B cell (primary cell): ENCODE measurements around the gene MAP1S. TPM values are rescaled to one million over a fixed set of nuclear protein-coding genes. Genes with fewer than 3 reads are reported as not detected.
A peak's percentile ranks its signal among the peaks of the same experiment; 100 is the strongest.

Experiments
- ATAC-seq: fragments of 200-7000 bp; cut with Tn5 transposase; one replicate; pipeline ENCODE4 v1.10.0; 2021; ENCODE audit warnings: low read depth, mild to moderate bottlenecking, moderate number of reproducible peaks, moderate library complexity
- CTCF ChIA-PET: fragments of 350-600 bp; sonication (Branson Sonifier 250); formaldehyde crosslinking; loops from one replicate; lab custom pipeline; 2021; ENCODE audit warnings: antibody characterized with exemption, inconsistent platforms; lab: Charles Lee
- POLR2A ChIA-PET: fragments of 350-600 bp; sonication (Branson Sonifier 250); formaldehyde crosslinking; loops from one replicate; lab custom pipeline; 2021; ENCODE audit warnings: antibody characterized with exemption; lab: Charles Lee
- DNase-seq: peaks from one replicate; pipeline ENCODE4 v3.0.0; 2013
- H2AFZ ChIP-seq: 2 replicates; pipeline ENCODE4 v1.6.1; 2012; ENCODE audit warnings: mild to moderate bottlenecking, low read depth, low read length; ENCODE audit not compliant: insufficient read depth, poor library complexity, severe bottlenecking
- H3K27ac ChIP-seq, 2 donors: 1 replicate in 1 of 2; 2 replicates in 1 of 2; pipeline ENCODE4 v1.5.1; 2012 to 2013; ENCODE audit warnings: low read length in 2 of 2, mild to moderate bottlenecking in 2 of 2, moderate library complexity in 1 of 2
- H3K27me3 ChIP-seq, 4 experiments: fragments of 200-600 bp in 1 of 4; sonication (generic) in 1 of 4; replicated peaks in 1 of 4; 1 replicate in 2 of 4; 2 replicates in 2 of 4; pipeline versions ENCODE4 v1.6.1 to v1.7.0; 2013 to 2016; ENCODE audit warnings: low read length in 3 of 4, mild to moderate bottlenecking in 2 of 4, mixed read lengths in 1 of 4, moderate library complexity in 1 of 4; ENCODE audit not compliant: insufficient read depth in 4 of 4, control insufficient read depth in 3 of 4; ENCODE audit errors: control extremely low read depth in 1 of 4
- H3K36me3 ChIP-seq, 2 experiments: replicated peaks in 1 of 2; 1 replicate in 1 of 2; 2 replicates in 1 of 2; pipeline versions ENCODE4 v1.6.1 to v1.7.1; 2013; ENCODE audit warnings: low read length in 1 of 2; ENCODE audit not compliant: insufficient read depth in 2 of 2, control insufficient read depth in 1 of 2; ENCODE audit errors: control extremely low read depth in 1 of 2, extremely low read depth in 1 of 2
- H3K4me1 ChIP-seq, 2 donors: fragments of 200-600 bp in 1 of 2; sonication (generic) in 1 of 2; 1 replicate in 1 of 2; 2 replicates in 1 of 2; pipeline versions ENCODE4 v1.5.1 to v1.6.1; 2013 to 2017; ENCODE audit warnings: low read length in 2 of 2; ENCODE audit not compliant: control insufficient read depth in 2 of 2, insufficient read depth in 2 of 2
- H3K4me2 ChIP-seq: replicated peaks from 2 replicates; pipeline ENCODE3; 2012; ENCODE audit warnings: mild to moderate bottlenecking, low read depth, low read length; ENCODE audit not compliant: poor library complexity, severe bottlenecking
- H3K4me3 ChIP-seq, 5 experiments: fragments of 200-600 bp in 1 of 5; sonication (generic) in 1 of 5; 1 replicate in 3 of 5; 2 replicates in 2 of 5; pipeline versions ENCODE4 v1.5.1 to v1.7.0; 2011 to 2016; ENCODE audit warnings: low read length in 4 of 5, mild to moderate bottlenecking in 4 of 5, low read depth in 2 of 5, control low read depth in 1 of 5, moderate library complexity in 1 of 5; ENCODE audit not compliant: insufficient read depth in 1 of 5; ENCODE audit errors: control extremely low read depth in 1 of 5, extremely low read depth in 1 of 5
- H3K79me2 ChIP-seq: fragments of 200-600 bp; sonication (generic); one replicate; pipeline ENCODE4 v1.6.0; 2016; ENCODE audit warnings: low read length; ENCODE audit not compliant: control insufficient read depth, insufficient read depth
- H3K9ac ChIP-seq: fragments of 200-600 bp; sonication (generic); 2 replicates; pipeline ENCODE4 v1.6.1; 2017; ENCODE audit warnings: mild to moderate bottlenecking, low read length, moderate library complexity
- H3K9me3 ChIP-seq, 3 donors: one replicate each; pipeline versions ENCODE4 v1.6.1 to v1.7.1; 2013; ENCODE audit warnings: low read length in 2 of 3; ENCODE audit not compliant: control insufficient read depth in 2 of 3, insufficient read depth in 1 of 3; ENCODE audit errors: control extremely low read depth in 1 of 3
- H4K20me1 ChIP-seq: 2 replicates; pipeline ENCODE4 v1.6.0; 2012; ENCODE audit warnings: mild to moderate bottlenecking, low read length; ENCODE audit not compliant: insufficient read depth, control insufficient read depth, poor library complexity, severe bottlenecking
- H3K27ac Mint-ChIP-seq: one replicate; pipeline ENCODE4 v1.8.0; 2021; ENCODE audit warnings: mixed read lengths
- H3K27me3 Mint-ChIP-seq: one replicate; pipeline ENCODE4 v1.8.0; 2021; ENCODE audit warnings: mixed read lengths
- H3K4me1 Mint-ChIP-seq: one replicate; pipeline ENCODE4 v1.8.0; 2021; ENCODE audit warnings: mixed read lengths
- H3K4me3 Mint-ChIP-seq: one replicate; pipeline ENCODE4 v1.8.0; 2021; ENCODE audit warnings: mixed read lengths
- H3K9me3 Mint-ChIP-seq: one replicate; pipeline ENCODE4 v1.8.0; 2022; ENCODE audit warnings: mixed read lengths; ENCODE audit not compliant: insufficient read depth
- CTCF ChIP-seq: fragments of 200-600 bp; IDR thresholded peaks from one replicate; pipeline ENCODE4 v1.8.0; 2022; ENCODE audit warnings: antibody characterized with exemption, mild to moderate bottlenecking
- EZH2 ChIP-seq: IDR thresholded peaks from 2 replicates; pipeline ENCODE4 v1.6.1; 2012; ENCODE audit warnings: borderline replicate concordance, low read depth, mild to moderate bottlenecking, moderate library complexity, low read length; ENCODE audit not compliant: insufficient read depth, poor library complexity, severe bottlenecking
- WGBS: methylation state at CpG from one replicate; pipeline ENCODE4 v1.1.5; 2013; ENCODE audit warnings: missing lambda C conversion rate; ENCODE audit not compliant: insufficient coverage; 5-methylcytosine and 5-hydroxymethylcytosine counted together
- intact Hi-C: fragments of 100-400 bp; cut with micrococcal nuclease; formaldehyde crosslinking; loops from one replicate; pipeline ENCODE4 v1.10.0; 2022
- polyA plus RNA-seq: library from polyadenylated mRNA; depleted of rRNA; stranded (reverse); fragments of >200 nt; gene quantifications from 2 replicates; pipeline ENCODE4 v1.2.3, GENCODE V29; 2012
- total RNA-seq, 2 donors: library from RNA; stranded (reverse); fragments of 120-200 nt in 1 of 2; gene quantifications; 1 replicate in 1 of 2; 2 replicates in 1 of 2; pipeline versions ENCODE4 v1.2.3 to v1.2.4, GENCODE V29; 2013 to 2022

The MAP1S gene
- total and polyA plus RNA-seq, 2 donors (not counting 1 experiment from before 2014, with no cell fraction given): 38.2 to 83.0 TPM

DNA sequence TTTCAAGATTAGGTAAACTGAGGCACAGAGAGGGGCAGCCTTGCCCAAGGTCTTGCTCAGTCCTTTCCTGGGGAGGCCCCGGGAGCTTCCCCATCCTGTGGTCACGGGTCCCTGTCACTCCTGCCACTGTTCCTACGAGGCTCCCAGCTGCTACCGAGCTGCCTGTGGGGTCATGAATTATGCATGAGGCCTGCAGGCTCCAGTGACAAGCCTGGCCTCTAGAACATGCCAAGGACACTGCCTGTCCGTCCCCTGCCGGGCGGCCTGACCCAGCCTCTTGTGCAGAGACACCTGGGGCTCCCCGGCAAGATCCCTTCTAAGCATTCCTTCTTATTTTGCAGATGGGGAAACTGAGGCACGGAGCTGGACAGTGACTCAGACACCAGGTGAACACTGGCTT lies 34.7 kb downstream of the MAP1S start:
- DNase-seq: no peak
- Mint-ChIP-seq H3K27ac (peak overlapping the region; percentile 74), H3K4me1 (peaks cover 77% of the 10 kb centered on the region), H3K27me3 (no peaks in the 10 kb centered on the region), H3K4me3 (peak overlapping the region; percentile 19), H3K9me3 (no peaks in the 10 kb centered on the region)
- POLR2A ChIA-PET: interaction anchor here (0.5 to 1.7 kb wide), 8 partner anchors 8 to 817 kb away, joined by 3 to 18 read pairs (median 10); partner anchors contain the start of genes CCDC124, JAK3 and UBA52
- no peaks in the 10 kb centered on the region for H3K27me3 ChIP-seq
- peaks cover 16% of the 10 kb centered on the region for H4K20me1 ChIP-seq
- CTCF ChIA-PET: interaction anchor here (1.1 to 11.3 kb wide), 18 partner anchors 9 to 258 kb away, joined by 3 to 122 read pairs (median 9); partner anchors contain the start of genes CCDC124 and MAP1S
- H2AFZ ChIP-seq: no peak overlapping the region
- no peak overlapping the region for H3K4me3 ChIP-seq
- H3K4me2 ChIP-seq: peak overlapping the region; percentile 62
- no peak for TF ChIP-seq EZH2
- 71% methylated on average over 9 of the region's 9 CpGs for WGBS
- peaks cover 59 to 76% of the 10 kb centered on the region in 2 donors for H3K4me1 ChIP-seq
- peaks cover 87% of the 10 kb centered on the region for H3K79me2 ChIP-seq
- H3K36me3 ChIP-seq: peaks cover 7 to 31% of the 10 kb centered on the region in 2 experiments
- no peak for ATAC-seq
- H3K27ac ChIP-seq: peak overlapping the region; percentile 38 to 70
- H3K9me3 ChIP-seq: no peaks in the 10 kb centered on the region
- intact Hi-C loops: loop anchor here (2.0 to 10.0 kb wide), 5 partner anchors 15 to 441 kb away; partner anchors contain the start of genes MPV17L2 and RPL18A
- no peak overlapping the region for H3K9ac ChIP-seq

DNA sequence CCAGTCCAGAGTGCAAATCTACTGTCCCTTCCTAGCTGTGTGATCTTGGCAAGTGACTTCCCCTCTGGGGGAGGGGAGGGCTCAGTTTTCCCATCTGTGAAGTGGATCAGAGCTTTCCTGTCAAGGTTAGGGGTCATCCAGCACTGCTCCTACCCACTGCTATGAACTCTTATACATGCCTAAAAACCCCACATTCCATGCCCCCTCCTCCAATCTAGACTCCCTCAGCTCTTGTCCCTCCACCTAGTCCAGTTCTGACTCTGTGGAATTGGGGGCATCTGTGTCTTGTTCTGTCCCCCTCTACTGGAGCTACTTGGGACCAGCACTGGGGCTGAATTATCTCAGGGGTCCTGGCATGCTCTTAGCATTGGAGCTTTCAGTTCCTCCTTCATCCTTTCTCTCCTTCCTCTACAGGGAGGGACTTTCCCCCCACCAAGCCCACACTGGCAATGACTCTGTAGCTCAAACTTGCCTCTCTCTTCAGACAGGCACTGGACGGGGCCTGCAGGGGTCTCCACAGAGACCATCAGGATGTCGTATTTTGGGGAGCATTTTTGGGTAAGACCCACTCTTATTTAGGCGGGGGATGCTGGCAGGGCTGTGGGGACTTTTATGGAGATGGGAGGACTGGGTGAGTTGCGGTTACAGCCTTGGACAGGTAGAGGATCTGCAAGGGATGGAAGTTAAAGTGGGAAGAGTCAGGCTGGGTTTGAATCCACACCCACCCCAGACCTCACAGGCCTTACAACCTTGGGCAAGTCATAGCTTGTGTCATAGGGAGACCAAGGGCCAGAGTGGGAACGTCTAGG lies 35.6 kb downstream of the MAP1S start:
- H3K9ac ChIP-seq: peak overlapping the region; percentile 15
- no peaks in the 10 kb centered on the region for H3K9me3 ChIP-seq
- H3K4me3 Mint-ChIP-seq: peak overlapping the region; percentile 84
- H3K79me2 ChIP-seq: peaks cover 82% of the 10 kb centered on the region
- H3K27ac ChIP-seq: peak overlapping the region; percentile 56 to 70
- peaks cover 7 to 31% of the 10 kb centered on the region in 2 experiments for H3K36me3 ChIP-seq
- ATAC-seq: peak; percentile 68
- H3K9me3 Mint-ChIP-seq: no peaks in the 10 kb centered on the region
- peaks cover 75% of the 10 kb centered on the region for H3K4me1 Mint-ChIP-seq
- H3K27me3 ChIP-seq: no peaks in the 10 kb centered on the region
- 61% methylated on average over 3 of the region's 5 CpGs for WGBS
- peaks cover 52 to 67% of the 10 kb centered on the region in 2 donors for H3K4me1 ChIP-seq
- peaks cover 23% of the 10 kb centered on the region for H4K20me1 ChIP-seq
- H3K4me2 ChIP-seq: peak overlapping the region; percentile 62
- no peak overlapping the region for H2AFZ ChIP-seq
- H3K4me3 ChIP-seq: peak overlapping the region in 3 of 5 experiments; percentile 13 to 41 (median 34)
- POLR2A ChIA-PET: interaction anchor here (0.5 to 1.7 kb wide), 14 partner anchors 8 to 817 kb away, joined by 3 to 18 read pairs (median 5); partner anchors contain the start of genes CCDC124, JAK3, MAP1S and UBA52
- H3K27ac Mint-ChIP-seq: peak overlapping the region; percentile 93
- intact Hi-C loops: loop anchor here (1.0 to 10.0 kb wide), 7 partner anchors 16 to 440 kb away; partner anchors contain the start of genes MAP1S, MPV17L2 and RPL18A
- peak; percentile 90 for DNase-seq
- TF ChIP-seq CTCF: peak; percentile 75
- no peak for TF ChIP-seq EZH2
- H3K27me3 Mint-ChIP-seq: no peaks in the 10 kb centered on the region
- CTCF ChIA-PET: interaction anchor here (0.6 to 11.3 kb wide), 27 partner anchors 8 to 259 kb away, joined by 3 to 122 read pairs (median 6); partner anchors contain the start of genes CCDC124 and MAP1S
